HCT116 (cell line): Measurements from ENCODE around the gene MTMR12. TPM values are rescaled to one million over a fixed set of nuclear protein-coding genes. Genes with fewer than 3 reads are reported as not detected.

ENCODE experiments used
- ATAC-seq: fragments of 200-7000 bp; cut with Tn5 transposase; 2 replicates; pipeline ENCODE4 v1.9.1; 2020; ENCODE audit warnings: mild to moderate bottlenecking, moderate library complexity
- BruUV-seq: library from RNA; stranded (reverse); fragments of 400-500 nt; replicated peaks from 2 replicates; lab custom pipeline; 2021; lab: Mats Ljungman, UMichigan
- CTCF ChIA-PET: fragments of 300-600 bp; sonication (Branson Sonifier 250); formaldehyde crosslinking; loops from one replicate; lab custom pipeline; 2021; ENCODE audit warnings: antibody characterized with exemption; lab: Charles Lee
- POLR2A ChIA-PET: fragments of 300-600, 350-600 bp; sonication (Branson Sonifier 250); formaldehyde crosslinking; loops from one replicate; lab custom pipeline; 2021; ENCODE audit warnings: antibody characterized with exemption; lab: Charles Lee
- RAD21 ChIA-PET, 2 experiments: fragments of 300-600 bp; sonication (Branson Sonifier 250); formaldehyde crosslinking; loops; one replicate each; lab custom pipeline; 2023; ENCODE audit warnings: low total read pairs in 2 of 2; ENCODE audit not compliant: uncharacterized antibody in 2 of 2, unreplicated experiment in 2 of 2, low non-redundant PET in 1 of 2; lab: Charles Lee
- DNase-seq: peaks from one replicate; pipeline ENCODE4 v3.0.0-alpha.2; 2010; ENCODE audit warnings: low read depth, low spot score
- H2AFZ ChIP-seq: fragments of 200-600 bp; shearing (Covaris generic), sonication (generic); 2 replicates; pipeline ENCODE4 v1.6.1; 2017; ENCODE audit warnings: low read depth, mixed run types, mixed read lengths, antibody characterized with exemption, low read length; ENCODE audit not compliant: poor library complexity, severe bottlenecking
- H3K27ac ChIP-seq: 2 replicates; pipeline ENCODE4 v1.5.1; 2012; ENCODE audit warnings: low read depth, low read length
- H3K27me3 ChIP-seq: fragments of 200-600 bp; sonication (generic); 2 replicates; pipeline ENCODE4 v1.6.1; 2016; ENCODE audit warnings: mixed run types, low read length, mixed read lengths; ENCODE audit not compliant: insufficient read depth
- H3K36me3 ChIP-seq, 2 experiments: fragments of 200-500 bp in 1 of 2; fragments of 200-600 bp in 1 of 2; sonication (Bioruptor generic) in 1 of 2; sonication (generic) in 1 of 2; 2 replicates each; pipeline versions ENCODE4 v1.5.1 to v1.6.1; 2014 to 2016; ENCODE audit warnings: low read length in 2 of 2, inconsistent platforms in 1 of 2, mixed read lengths in 1 of 2, mixed run types in 1 of 2; ENCODE audit not compliant: insufficient read depth in 2 of 2, control insufficient read depth in 1 of 2
- H3K4me1 ChIP-seq, 2 experiments: fragments of 200-600 bp in 1 of 2; sonication (generic) in 1 of 2; 2 replicates each; pipeline versions ENCODE4 v1.5.1 to v1.6.1; 2012 to 2017; ENCODE audit warnings: low read length in 2 of 2, inconsistent platforms in 1 of 2, mild to moderate bottlenecking in 1 of 2, mixed read lengths in 1 of 2, mixed run types in 1 of 2, moderate library complexity in 1 of 2; ENCODE audit not compliant: insufficient read depth in 2 of 2, control insufficient read depth in 1 of 2
- H3K4me2 ChIP-seq: fragments of 200-600 bp; sonication (generic); 2 replicates; pipeline ENCODE4 v1.6.1; 2017; ENCODE audit warnings: mixed run types, low read length, mixed read lengths
- H3K4me3 ChIP-seq, 2 experiments: fragments of 200-600 bp in 1 of 2; sonication (generic) in 1 of 2; replicated peaks in 1 of 2; 2 replicates each; pipeline ENCODE4 v1.5.1; 2011 to 2016; ENCODE audit warnings: low read length in 2 of 2, control low read depth in 1 of 2, low read depth in 1 of 2, mild to moderate bottlenecking in 1 of 2, mixed read lengths in 1 of 2, mixed run types in 1 of 2
- H3K79me2 ChIP-seq: fragments of 200-600 bp; sonication (generic); 2 replicates; pipeline ENCODE4 v1.6.1; 2017; ENCODE audit warnings: mild to moderate bottlenecking, mixed run types, low read length, moderate library complexity, mixed read lengths; ENCODE audit not compliant: insufficient read depth
- H3K9ac ChIP-seq: fragments of 200-600 bp; sonication (generic); 2 replicates; pipeline ENCODE4 v1.6.1; 2016; ENCODE audit warnings: low read length, mixed read lengths
- H3K9me2 ChIP-seq: fragments of 200-600 bp; sonication (generic), shearing (Covaris generic); 2 replicates; pipeline ENCODE4 v1.6.1; 2017; ENCODE audit warnings: mixed run types, mild to moderate bottlenecking, moderate library complexity; ENCODE audit not compliant: insufficient read depth
- H3K9me3 ChIP-seq, 2 experiments: fragments of 200-500 bp in 1 of 2; fragments of 200-600 bp in 1 of 2; sonication (Bioruptor generic) in 1 of 2; sonication (generic) in 1 of 2; 2 replicates each; pipeline ENCODE4 v1.6.1; 2014 to 2017; ENCODE audit warnings: low read length in 2 of 2, mixed read lengths in 2 of 2, inconsistent platforms in 1 of 2, low read depth in 1 of 2, mild to moderate bottlenecking in 1 of 2, mixed run types in 1 of 2, moderate library complexity in 1 of 2; ENCODE audit not compliant: control insufficient read depth in 1 of 2, insufficient read depth in 1 of 2
- H4K20me1 ChIP-seq: fragments of 200-600 bp; sonication (generic), shearing (Covaris generic); 2 replicates; pipeline ENCODE4 v1.6.1; 2017; ENCODE audit warnings: mixed run types, mild to moderate bottlenecking, moderate library complexity; ENCODE audit not compliant: insufficient read depth
- CBX3 ChIP-seq: IDR thresholded peaks from 2 replicates; pipeline ENCODE4 v1.6.1; 2012; ENCODE audit warnings: low read depth
- EGR1 ChIP-seq: IDR thresholded peaks from 2 replicates; pipeline ENCODE4 v1.6.1; 2012; ENCODE audit warnings: low read depth
- ELF1 ChIP-seq: IDR thresholded peaks from 2 replicates; pipeline ENCODE4 v1.6.1; 2012; ENCODE audit warnings: low read depth, borderline replicate concordance
- EZH2 ChIP-seq: fragments of 200-600 bp; sonication (generic); IDR thresholded peaks from 2 replicates; pipeline ENCODE4 v1.6.1; 2017; ENCODE audit warnings: antibody characterized with exemption, mixed run types
- EZH2phosphoT487 ChIP-seq: fragments of 200-600 bp; IDR thresholded peaks from 2 replicates; pipeline ENCODE4 v1.6.1; 2018; ENCODE audit warnings: antibody characterized with exemption, borderline replicate concordance
- JUND ChIP-seq: IDR thresholded peaks from 2 replicates; pipeline ENCODE4 v1.6.1; 2012
- POLR2AphosphoS5 ChIP-seq: IDR thresholded peaks from 2 replicates; pipeline ENCODE4 v1.6.1; 2011; ENCODE audit warnings: mild to moderate bottlenecking, low read depth, low read length, moderate library complexity
- SIN3A ChIP-seq: IDR thresholded peaks from 2 replicates; pipeline ENCODE4 v1.6.1; 2012; ENCODE audit warnings: low read depth
- TCF7L2 ChIP-seq: IDR thresholded peaks from 2 replicates; pipeline ENCODE4 v1.7.0; 2011; ENCODE audit warnings: borderline replicate concordance, inconsistent platforms; ENCODE audit not compliant: insufficient read depth, insufficient read length; ENCODE audit errors: extremely low read depth
- intact Hi-C: fragments of 100-400 bp; cut with micrococcal nuclease; formaldehyde crosslinking; loops from 2 replicates; pipeline ENCODE4 v1.10.0; 2022
- total RNA-seq: library from RNA; stranded (reverse); gene quantifications from one replicate; pipeline ENCODE4 v1.2.1, GENCODE V29; 2021; ENCODE audit not compliant: unreplicated experiment
- TF ChIP-seq, protein P1 (sequence below), 3 experiments: fragments of 200-600 bp in 1 of 3; sonication (generic) in 1 of 3; IDR thresholded peaks in 2 of 3; conservative IDR thresholded peaks in 1 of 3; 2 replicates each; pipeline ENCODE4 v1.5.1; 2012 to 2017; ENCODE audit warnings: low read depth in 2 of 3, low read length in 2 of 3, antibody characterized with exemption in 1 of 3, borderline replicate concordance in 1 of 3, control low read depth in 1 of 3, mild to moderate bottlenecking in 1 of 3, mixed read lengths in 1 of 3, mixed run types in 1 of 3, moderate library complexity in 1 of 3; ENCODE audit not compliant: insufficient read depth in 1 of 3
- TF ChIP-seq, protein P2 (sequence below): IDR thresholded peaks from 2 replicates; pipeline ENCODE4 v1.6.1; 2012

MTMR12 gene
- total RNA-seq, 1 experiment from 2014 or later, result 27.3 TPM

DNA sequence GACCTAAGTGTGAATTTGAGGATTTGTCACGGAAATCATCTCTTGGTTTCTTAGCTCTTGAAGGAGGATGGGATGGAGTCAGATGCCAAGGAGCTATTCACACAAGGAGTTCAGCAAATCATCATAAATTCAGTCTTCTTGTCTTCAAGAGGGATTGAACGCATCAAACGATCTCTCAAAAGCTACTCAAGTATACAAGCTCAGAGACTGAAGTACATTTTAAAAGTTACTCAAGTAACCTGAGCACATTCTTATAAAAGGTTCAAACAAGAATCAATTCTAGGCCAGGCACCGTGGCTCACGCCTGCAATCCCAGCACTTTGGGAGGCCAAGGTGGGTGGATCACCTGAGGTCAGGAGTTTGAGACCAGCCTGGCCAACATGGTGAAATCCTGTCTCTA is 117.5 kb downstream of the MTMR12 start:
- Histone ChIP-seq H3K4me2 (no peak overlapping the region), H3K9ac (no peak overlapping the region), H3K9me2 (no peaks in the 10 kb centered on the region), H3K9me3 (no peaks in the 10 kb centered on the region), H2AFZ (no peak overlapping the region), H4K20me1 (no peaks in the 10 kb centered on the region), H3K27ac (no peak overlapping the region), H3K79me2 (no peaks in the 10 kb centered on the region), H3K4me1 (peaks cover 15 to 16% of the 10 kb centered on the region in 2 experiments), H3K4me3 (no peak overlapping the region), H3K36me3 (no peaks in the 10 kb centered on the region), H3K27me3 (no peaks in the 10 kb centered on the region)
- ChIA-PET CTCF (no interaction called here), RAD21 (no interaction called here), POLR2A (no interaction called here)
- DNase-seq, result no peak
- intact Hi-C loops, result no loop called here
- BruUV-seq, result no TSS peak
- no peak for ATAC-seq
- TF ChIP-seq CBX3 (no peak), EGR1 (no peak), POLR2AphosphoS5 (no peak), EZH2 (no peak), JUND (no peak), ELF1 (no peak), EZH2phosphoT487 (no peak), TCF7L2 (no peak), SIN3A (no peak)
- TF ChIP-seq, protein P1, sequence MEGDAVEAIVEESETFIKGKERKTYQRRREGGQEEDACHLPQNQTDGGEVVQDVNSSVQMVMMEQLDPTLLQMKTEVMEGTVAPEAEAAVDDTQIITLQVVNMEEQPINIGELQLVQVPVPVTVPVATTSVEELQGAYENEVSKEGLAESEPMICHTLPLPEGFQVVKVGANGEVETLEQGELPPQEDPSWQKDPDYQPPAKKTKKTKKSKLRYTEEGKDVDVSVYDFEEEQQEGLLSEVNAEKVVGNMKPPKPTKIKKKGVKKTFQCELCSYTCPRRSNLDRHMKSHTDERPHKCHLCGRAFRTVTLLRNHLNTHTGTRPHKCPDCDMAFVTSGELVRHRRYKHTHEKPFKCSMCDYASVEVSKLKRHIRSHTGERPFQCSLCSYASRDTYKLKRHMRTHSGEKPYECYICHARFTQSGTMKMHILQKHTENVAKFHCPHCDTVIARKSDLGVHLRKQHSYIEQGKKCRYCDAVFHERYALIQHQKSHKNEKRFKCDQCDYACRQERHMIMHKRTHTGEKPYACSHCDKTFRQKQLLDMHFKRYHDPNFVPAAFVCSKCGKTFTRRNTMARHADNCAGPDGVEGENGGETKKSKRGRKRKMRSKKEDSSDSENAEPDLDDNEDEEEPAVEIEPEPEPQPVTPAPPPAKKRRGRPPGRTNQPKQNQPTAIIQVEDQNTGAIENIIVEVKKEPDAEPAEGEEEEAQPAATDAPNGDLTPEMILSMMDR (IDR thresholded peaks at IDR 0.05 in 2 of 3, conservative IDR thresholded peaks at IDR 0.05 in 1 of 3; ENCODE audit: borderline replicate concordance in 1 of 3, insufficient read depth in 1 of 3, low read depth in 2 of 3, low read length in 2 of 3), result no peak
- TF ChIP-seq, protein P2, sequence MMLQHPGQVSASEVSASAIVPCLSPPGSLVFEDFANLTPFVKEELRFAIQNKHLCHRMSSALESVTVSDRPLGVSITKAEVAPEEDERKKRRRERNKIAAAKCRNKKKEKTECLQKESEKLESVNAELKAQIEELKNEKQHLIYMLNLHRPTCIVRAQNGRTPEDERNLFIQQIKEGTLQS, result no peak
